Stomach (tissue), 9 donors: ENCODE data around the gene PPP2R3A. TPM values are rescaled to one million over a fixed set of nuclear protein-coding genes. Genes with fewer than 3 reads are reported as not detected.

ENCODE experiments used
- DNase-seq, 2 donors: peaks; one replicate each; pipeline versions ENCODE4 v3.0.0 to v3.0.0-alpha.2; 2013 to 2019
- H3K27ac ChIP-seq, 5 donors: fragments of 200-600 bp in 4 of 5; sonication (generic) in 4 of 5; one replicate each; pipeline ENCODE4 v1.5.1; 2013 to 2019; ENCODE audit warnings: mild to moderate bottlenecking in 1 of 5, moderate library complexity in 1 of 5
- H3K27me3 ChIP-seq, 3 donors: fragments of 200-600 bp; sonication (generic); one replicate each; pipeline ENCODE4 v1.5.1; 2017 to 2019; ENCODE audit warnings: mixed run types in 1 of 3
- H3K36me3 ChIP-seq, 4 donors: fragments of 200-600 bp; sonication (generic); 1 replicate in 3 of 4; 2 replicates in 1 of 4; pipeline ENCODE4 v1.5.1; 2016 to 2019
- H3K4me1 ChIP-seq, 4 donors: fragments of 200-600 bp; sonication (generic); one replicate each; pipeline ENCODE4 v1.5.1; 2016 to 2019
- H3K4me3 ChIP-seq, 4 donors: fragments of 200-600 bp; sonication (generic) in 3 of 4; one replicate each; pipeline ENCODE4 v1.5.1; 2016 to 2019; ENCODE audit warnings: mild to moderate bottlenecking in 1 of 4
- H3K9me3 ChIP-seq, 4 donors: fragments of 200-600 bp; sonication (generic); one replicate each; pipeline ENCODE4 v1.5.1; 2016 to 2019
- EP300 ChIP-seq: sonication (generic); formaldehyde crosslinking; IDR thresholded peaks from one replicate; pipeline ENCODE4 v1.6.1; 2017; ENCODE audit warnings: antibody characterized with exemption
- POLR2A ChIP-seq, 4 donors: fragments of 450-650 bp; IDR thresholded peaks; one replicate each; pipeline ENCODE4 v1.6.1; 2016; ENCODE audit warnings: antibody characterized with exemption in 4 of 4, control low read depth in 2 of 4, mild to moderate bottlenecking in 1 of 4, moderate library complexity in 1 of 4
- POLR2AphosphoS5 ChIP-seq, 3 donors: sonication (generic); formaldehyde crosslinking; IDR thresholded peaks; one replicate each; pipeline ENCODE4 v1.6.1; 2016; ENCODE audit warnings: antibody characterized with exemption in 3 of 3
- WGBS, 5 donors: extraction: QIAGEN DNeasy Blood & Tissue Kit in 3 of 5; methylation state at CpG; one replicate each; pipeline versions ENCODE4 v1.1.5 to v1.1.7; 2013 to 2018; 5-methylcytosine and 5-hydroxymethylcytosine counted together
- intact Hi-C: fragments of 100-400 bp; cut with DNase I; formaldehyde crosslinking; loops from one replicate; pipeline ENCODE4 v1.15.1; 2023; ENCODE audit warnings: low total_unique reads
- polyA plus RNA-seq, 3 donors: library from polyadenylated mRNA; stranded (reverse); fragments of 200-250 nt; gene quantifications; one replicate each; pipeline ENCODE4 v1.2.3, GENCODE V29; 2013
- total RNA-seq, 5 donors: library from RNA; depleted of rRNA; stranded (reverse); fragments of >200 nt; gene quantifications; one replicate each; pipeline versions ENCODE4 v1.1.0 to v1.2.3, GENCODE V29; 2014 to 2016
- TF ChIP-seq, protein P1 (sequence below), 7 experiments: fragments of 450-650 bp in 4 of 7; fragments of 200-600 bp in 3 of 7; sonication (generic) in 3 of 7; IDR thresholded peaks; one replicate each; pipeline ENCODE4 v1.5.1; 2016 to 2019; ENCODE audit warnings: antibody characterized with exemption in 7 of 7, control low read depth in 2 of 7, mild to moderate bottlenecking in 1 of 7
- donor health status: healthy with polysubstance abuse.
- donor health status: Bipolar disorder and iron deficiency.
- donor health status: healthy.

PPP2R3A gene
- total and polyA plus RNA-seq, 8 donors: 2.8 to 51.8 (median 19.2) TPM

DNA sequence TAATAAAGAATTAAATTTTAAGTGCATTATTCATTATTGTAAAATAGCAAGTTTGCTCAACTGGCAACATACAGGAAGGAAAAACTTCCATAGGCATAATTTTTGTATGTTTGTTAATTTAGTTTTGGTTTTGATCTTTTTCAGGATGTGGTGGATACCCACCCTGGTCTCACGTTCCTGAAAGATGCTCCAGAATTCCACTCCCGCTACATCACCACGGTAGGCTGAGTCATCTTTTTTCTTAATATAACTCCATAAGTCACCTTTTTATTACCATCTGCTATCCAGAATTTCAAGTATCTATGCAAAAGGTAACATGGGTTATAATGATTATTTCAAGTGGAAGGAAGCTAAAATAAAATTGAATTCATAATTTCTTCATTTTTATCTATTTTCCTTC is 104.8 kb downstream of the PPP2R3A start:
- DNase-seq: no peak
- Histone ChIP-seq H3K36me3 (peaks cover 0 to 12% (median 5%) of the 10 kb centered on the region in 4 donors), H3K27ac (peak overlapping the region in 2 of 5 donors; percentile 42 to 67), H3K4me1 (peaks cover 0 to 27% (median 9%) of the 10 kb centered on the region in 4 donors), H3K27me3 (no peaks in the 10 kb centered on the region), H3K9me3 (no peaks in the 10 kb centered on the region), H3K4me3 (no peak overlapping the region)
- 66 to 80% (median 71%) methylated on average over 3 of the region's 3 CpGs for WGBS, 5 donors
- TF ChIP-seq POLR2A (IDR thresholded peaks at IDR 0.05) (no peak), POLR2AphosphoS5 (IDR thresholded peaks at IDR 0.05) (no peak)
- intact Hi-C loops: loop anchor here (10.0 kb wide), 1 partner anchor 184 kb away; the partner anchor contains the start of gene PCCB

DNA sequence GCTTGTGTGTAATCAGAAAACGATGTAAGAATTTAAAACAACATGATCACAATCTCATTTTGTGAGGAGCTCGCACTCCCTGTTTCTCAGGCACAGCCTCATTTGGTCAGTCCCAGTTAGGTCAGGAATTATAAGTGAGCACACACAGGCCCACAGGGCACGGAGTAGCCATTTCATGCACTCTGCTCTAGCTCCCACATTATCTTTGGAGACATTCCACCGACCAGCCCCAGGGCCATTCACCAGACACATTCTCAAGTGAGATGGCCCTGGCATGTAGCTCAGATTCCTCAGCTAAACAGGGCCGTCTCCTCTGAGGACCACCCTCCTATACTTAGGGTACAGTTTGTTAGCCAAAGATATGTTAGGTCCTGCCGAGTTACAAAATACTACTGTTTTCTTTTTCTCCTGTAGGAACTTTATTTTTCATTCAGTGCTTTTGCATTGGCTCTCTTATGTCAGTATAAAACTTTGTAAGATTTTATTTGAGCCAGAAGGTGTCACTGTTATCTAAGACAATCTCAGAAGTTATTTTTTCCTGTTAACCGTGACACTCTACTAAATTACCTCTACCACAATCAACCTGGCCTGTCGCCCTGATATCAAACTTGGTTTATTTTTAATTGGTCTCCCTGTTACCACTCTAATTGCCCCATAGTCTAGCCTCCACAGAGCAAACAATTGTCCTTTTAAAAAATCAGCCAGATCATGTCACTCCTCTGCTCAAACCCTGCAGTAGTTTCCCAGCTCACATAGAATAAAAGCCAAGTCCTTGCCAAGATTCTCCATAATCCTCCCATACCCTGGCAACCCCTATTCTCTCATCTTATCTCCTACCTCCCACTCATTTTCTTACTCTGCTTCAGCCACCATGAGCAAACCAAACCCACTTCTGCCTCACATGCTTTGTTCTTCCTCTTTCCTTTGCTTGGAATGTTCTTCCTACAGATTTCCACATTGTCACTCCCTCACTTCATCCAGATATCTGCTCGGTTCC is 105.7 kb downstream of the PPP2R3A start:
- peaks cover 0 to 35% (median 9%) of the 10 kb centered on the region in 4 donors for H3K4me1 ChIP-seq
- no peaks in the 10 kb centered on the region for H3K9me3 ChIP-seq
- intact Hi-C loops: loop anchor here (10.0 kb wide), 1 partner anchor 184 kb away; the partner anchor contains the start of gene PCCB
- H3K27me3 ChIP-seq: no peaks in the 10 kb centered on the region
- WGBS, 5 donors: 39 to 56% (median 51%) methylated on average over 9 of the region's 9 CpGs
- H3K4me3 ChIP-seq: no peak overlapping the region
- DNase-seq: peak in 1 of 2 donors; percentile 4
- H3K27ac ChIP-seq: peak overlapping the region in 2 of 5 donors; percentile 42 to 67
- no peak for TF ChIP-seq POLR2A (IDR thresholded peaks at IDR 0.05)
- TF ChIP-seq POLR2AphosphoS5 (IDR thresholded peaks at IDR 0.05): no peak
- TF ChIP-seq, protein P1, sequence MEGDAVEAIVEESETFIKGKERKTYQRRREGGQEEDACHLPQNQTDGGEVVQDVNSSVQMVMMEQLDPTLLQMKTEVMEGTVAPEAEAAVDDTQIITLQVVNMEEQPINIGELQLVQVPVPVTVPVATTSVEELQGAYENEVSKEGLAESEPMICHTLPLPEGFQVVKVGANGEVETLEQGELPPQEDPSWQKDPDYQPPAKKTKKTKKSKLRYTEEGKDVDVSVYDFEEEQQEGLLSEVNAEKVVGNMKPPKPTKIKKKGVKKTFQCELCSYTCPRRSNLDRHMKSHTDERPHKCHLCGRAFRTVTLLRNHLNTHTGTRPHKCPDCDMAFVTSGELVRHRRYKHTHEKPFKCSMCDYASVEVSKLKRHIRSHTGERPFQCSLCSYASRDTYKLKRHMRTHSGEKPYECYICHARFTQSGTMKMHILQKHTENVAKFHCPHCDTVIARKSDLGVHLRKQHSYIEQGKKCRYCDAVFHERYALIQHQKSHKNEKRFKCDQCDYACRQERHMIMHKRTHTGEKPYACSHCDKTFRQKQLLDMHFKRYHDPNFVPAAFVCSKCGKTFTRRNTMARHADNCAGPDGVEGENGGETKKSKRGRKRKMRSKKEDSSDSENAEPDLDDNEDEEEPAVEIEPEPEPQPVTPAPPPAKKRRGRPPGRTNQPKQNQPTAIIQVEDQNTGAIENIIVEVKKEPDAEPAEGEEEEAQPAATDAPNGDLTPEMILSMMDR (IDR thresholded peaks at IDR 0.05): no peak
- TF ChIP-seq EP300: no peak
- H3K36me3 ChIP-seq: peaks cover 0 to 4% (median 1%) of the 10 kb centered on the region in 4 donors

DNA sequence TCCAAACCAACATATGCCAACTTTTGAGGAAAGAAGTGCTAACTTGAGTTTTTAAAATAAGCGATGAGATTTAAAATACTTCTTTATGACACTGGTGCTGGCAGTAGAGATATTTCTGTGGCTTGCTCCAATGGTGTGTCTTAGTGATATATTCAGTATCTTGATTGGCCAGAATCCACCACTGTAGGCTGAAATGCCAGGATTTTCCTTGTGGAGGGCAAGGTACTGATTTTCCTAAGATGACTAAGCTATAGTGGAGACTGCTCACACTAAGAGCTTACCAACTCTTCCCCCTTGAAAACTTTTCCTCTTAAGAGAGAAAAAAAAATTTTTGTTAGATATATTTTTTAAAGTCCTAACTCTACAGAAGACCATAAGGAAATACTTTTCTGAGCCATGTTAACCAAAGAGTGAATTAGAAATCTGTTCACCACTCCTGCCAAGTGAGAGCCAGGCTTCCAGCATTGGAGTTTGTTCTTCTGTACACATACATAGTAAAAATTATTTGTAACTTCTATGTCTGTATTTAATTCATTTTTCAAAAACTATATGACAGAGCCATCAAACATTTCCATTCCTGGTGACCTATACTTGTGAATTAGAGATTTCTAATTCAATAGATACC is 109.1 kb downstream of the PPP2R3A start:
- TF ChIP-seq, protein P1 (IDR thresholded peaks at IDR 0.05): no peak
- no peak for TF ChIP-seq POLR2AphosphoS5 (IDR thresholded peaks at IDR 0.05)
- no peak for TF ChIP-seq POLR2A (IDR thresholded peaks at IDR 0.05)
- TF ChIP-seq EP300: no peak
- 87 to 96% (median 92%) methylated on average over 1 of the region's 1 CpG for WGBS, 5 donors
- Histone ChIP-seq H3K4me3 (no peak overlapping the region), H3K36me3 (peaks cover 0 to 2% (median 0%) of the 10 kb centered on the region in 4 donors), H3K27me3 (no peaks in the 10 kb centered on the region), H3K4me1 (peaks cover 0 to 35% (median 13%) of the 10 kb centered on the region in 4 donors), H3K9me3 (no peaks in the 10 kb centered on the region), H3K27ac (no peak overlapping the region)
- intact Hi-C loops: loop anchor here (10.0 kb wide), 1 partner anchor 180 kb away; the partner anchor contains the start of gene PCCB
- no peak for DNase-seq

DNA sequence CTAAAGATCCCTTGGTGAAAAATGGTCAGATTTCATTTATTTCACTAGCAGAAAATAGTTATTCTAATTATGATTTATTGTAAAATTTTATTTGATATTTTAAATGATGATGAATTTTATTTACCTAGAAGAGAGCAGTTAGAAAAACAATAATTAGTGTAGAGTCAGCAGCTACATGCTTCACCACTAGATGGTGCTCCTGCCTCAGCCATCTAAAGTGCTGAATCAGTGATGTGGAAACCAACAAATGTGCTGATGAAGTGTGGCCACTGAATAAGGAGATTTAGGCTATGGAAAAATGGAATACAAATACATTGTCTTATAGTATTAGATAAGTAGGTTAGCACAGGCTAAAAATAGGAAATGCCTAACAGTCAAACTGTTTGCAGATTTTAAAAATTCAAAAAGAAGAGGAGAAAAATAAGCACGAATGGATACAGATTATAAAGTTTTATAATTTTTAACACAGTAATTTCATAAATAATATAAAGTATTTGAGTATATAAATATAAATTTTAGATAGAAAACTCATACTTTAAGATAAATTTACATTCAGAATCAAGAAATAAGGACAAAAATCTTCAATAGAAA is 109.8 kb downstream of the PPP2R3A start:
- Histone ChIP-seq H3K36me3 (peaks cover 0 to 7% (median 5%) of the 10 kb centered on the region in 4 donors), H3K4me3 (no peak overlapping the region), H3K27ac (no peak overlapping the region), H3K4me1 (peaks cover 0 to 31% (median 11%) of the 10 kb centered on the region in 4 donors), H3K27me3 (no peaks in the 10 kb centered on the region), H3K9me3 (no peaks in the 10 kb centered on the region)
- TF ChIP-seq POLR2AphosphoS5 (IDR thresholded peaks at IDR 0.05) (peak in 2 of 3 donors; percentile 30 to 86), EP300 (no peak), POLR2A (IDR thresholded peaks at IDR 0.05) (no peak)
- TF ChIP-seq, protein P1 (IDR thresholded peaks at IDR 0.05): peak in 5 of 7 experiments; percentile 78 to 94 (median 89)
- 85 to 98% (median 89%) methylated on average over 1 of the region's 1 CpG for WGBS, 5 donors
- DNase-seq: peak; percentile 70 to 93
- intact Hi-C loops: loop anchor here (10.0 kb wide), 1 partner anchor 179 kb away; the partner anchor contains the start of gene PCCB
